OCI-M2 (cell line): ENCODE results near the gene FIGN.

Experiments used
- DNase-seq: peaks from one replicate; lab custom pipeline; 2025; ENCODE audit not compliant: unreplicated experiment; lab: John Stamatoyannopoulos, UW

Gene FIGN, protein sequence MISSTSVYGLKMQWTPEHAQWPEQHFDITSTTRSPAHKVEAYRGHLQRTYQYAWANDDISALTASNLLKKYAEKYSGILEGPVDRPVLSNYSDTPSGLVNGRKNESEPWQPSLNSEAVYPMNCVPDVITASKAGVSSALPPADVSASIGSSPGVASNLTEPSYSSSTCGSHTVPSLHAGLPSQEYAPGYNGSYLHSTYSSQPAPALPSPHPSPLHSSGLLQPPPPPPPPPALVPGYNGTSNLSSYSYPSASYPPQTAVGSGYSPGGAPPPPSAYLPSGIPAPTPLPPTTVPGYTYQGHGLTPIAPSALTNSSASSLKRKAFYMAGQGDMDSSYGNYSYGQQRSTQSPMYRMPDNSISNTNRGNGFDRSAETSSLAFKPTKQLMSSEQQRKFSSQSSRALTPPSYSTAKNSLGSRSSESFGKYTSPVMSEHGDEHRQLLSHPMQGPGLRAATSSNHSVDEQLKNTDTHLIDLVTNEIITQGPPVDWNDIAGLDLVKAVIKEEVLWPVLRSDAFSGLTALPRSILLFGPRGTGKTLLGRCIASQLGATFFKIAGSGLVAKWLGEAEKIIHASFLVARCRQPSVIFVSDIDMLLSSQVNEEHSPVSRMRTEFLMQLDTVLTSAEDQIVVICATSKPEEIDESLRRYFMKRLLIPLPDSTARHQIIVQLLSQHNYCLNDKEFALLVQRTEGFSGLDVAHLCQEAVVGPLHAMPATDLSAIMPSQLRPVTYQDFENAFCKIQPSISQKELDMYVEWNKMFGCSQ

DNA sequence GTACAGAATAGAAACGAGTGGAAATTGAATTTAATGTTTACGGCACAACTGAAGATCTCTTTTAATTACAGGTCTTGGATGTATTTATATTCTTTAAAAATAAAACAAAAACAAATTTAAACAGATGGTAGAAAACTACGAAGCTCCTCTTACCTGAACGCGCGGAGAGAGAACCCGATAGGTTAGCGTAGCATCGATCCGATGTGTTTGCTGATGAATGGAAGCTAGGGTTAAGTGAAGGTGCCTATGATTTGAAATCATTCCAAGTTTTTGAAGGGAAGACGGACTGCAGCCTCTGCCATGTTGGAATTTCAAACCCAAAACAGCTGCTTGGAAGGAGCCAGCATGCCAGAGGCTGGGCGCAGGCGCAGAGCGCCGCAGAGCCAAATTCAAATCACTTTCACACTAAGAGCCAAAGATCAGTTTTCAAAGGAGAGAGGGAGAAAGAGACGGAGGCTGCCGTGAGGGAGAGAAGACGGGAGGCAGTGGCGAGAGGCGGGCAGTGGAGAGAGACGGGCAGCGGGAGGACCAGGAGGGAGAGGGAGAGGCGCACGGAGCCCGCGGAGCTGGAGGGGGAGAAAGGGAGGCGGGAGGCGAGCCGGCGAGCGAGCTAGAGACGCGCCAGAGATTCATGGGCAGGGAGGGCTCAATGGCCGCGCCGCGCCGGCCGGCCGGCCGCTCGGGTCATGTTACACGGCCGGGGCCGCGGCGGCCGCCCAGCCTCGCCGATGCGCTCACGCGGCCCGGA lies at the start of gene FIGN:
FIGN (minus strand) TSS at position 324 of the 748 bp plus-strand sequence. CDS start 1,081 bp downstream, outside the sequence.
- DNase-seq = no peak

DNA sequence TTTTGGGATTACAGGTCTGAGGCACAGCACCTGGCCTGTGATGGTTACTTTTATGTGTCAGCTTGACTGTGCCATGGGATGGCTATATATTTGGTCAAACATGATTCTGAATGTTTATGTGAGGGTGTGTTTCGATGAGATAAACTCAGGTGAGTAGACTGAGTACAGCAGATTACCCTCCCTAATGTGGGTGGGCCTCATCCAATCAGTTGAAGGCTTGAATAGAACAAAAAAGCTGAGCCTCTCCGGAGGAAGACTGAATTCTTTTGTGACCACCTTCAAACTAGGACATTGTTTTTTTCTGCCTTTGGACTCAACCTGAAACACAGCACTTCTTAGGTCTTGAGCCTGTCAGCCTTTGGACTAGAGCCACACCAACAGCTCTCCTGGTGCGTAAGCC lies 49.4 kb upstream of the FIGN start:
- no peak for DNase-seq

DNA sequence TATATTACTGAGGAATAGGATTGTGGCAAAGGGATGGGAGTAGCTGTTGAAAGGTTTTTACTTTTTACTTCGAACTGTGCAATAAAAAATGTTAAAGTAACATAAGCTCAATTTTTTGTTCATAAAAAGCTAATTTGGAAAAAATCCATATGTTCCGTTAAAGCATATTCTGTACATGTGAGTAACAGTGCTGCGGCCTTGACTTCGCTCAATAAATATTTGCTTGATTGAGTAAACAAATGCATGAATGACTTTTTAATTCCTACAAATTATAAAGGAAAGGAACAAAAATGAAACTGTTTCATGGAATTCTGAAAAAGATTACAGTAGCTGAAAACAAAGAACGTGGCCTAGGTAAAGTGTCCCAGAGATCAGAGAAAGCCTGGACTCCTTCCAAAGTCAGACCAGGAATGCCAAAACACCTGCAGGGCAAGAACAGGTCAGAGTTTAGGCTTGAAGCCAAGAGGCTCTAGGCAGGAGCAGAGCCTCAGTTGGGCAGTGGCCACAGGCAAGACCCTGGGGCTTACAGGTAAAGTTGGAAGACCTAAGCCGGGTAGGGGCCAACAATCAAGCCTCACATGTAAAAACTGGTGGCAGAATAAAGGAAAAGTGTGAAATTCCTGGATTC lies 44.3 kb upstream of the FIGN start:
- DNase-seq = no peak

DNA sequence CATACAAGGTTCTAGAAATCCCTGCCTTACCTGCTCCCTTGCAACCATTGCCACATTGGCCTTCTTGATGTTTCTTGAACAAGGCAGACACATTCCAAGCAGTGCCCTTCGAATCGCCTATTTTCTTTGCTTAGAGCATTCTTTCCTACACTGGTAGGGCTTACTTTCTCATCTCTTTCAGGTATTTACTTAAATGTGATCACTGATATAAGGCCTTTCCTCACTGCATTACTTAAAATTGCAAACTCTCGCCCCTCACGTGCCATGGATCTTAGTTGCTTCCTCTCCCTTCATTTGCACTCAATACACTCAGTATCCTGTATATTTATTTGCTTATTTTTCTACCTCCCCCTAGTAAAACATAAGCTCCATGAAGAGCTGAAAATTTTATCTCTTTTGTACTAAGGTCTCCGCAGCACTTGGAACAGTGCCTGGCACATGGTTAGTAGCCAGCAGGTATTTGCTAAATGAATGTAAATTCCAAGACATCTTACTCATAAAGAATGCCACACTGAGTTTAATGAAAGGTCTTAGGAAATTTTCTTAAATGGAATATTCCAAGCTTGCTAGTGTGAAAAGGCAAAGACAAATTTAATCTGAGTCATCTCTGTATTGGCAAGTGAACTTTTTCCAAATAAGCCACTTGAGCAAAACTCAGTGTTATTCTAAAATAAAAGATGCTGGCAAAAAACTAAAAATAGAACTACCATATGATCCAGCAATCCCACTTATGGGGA lies 42.4 kb upstream of the FIGN start:
- no peak for DNase-seq

DNA sequence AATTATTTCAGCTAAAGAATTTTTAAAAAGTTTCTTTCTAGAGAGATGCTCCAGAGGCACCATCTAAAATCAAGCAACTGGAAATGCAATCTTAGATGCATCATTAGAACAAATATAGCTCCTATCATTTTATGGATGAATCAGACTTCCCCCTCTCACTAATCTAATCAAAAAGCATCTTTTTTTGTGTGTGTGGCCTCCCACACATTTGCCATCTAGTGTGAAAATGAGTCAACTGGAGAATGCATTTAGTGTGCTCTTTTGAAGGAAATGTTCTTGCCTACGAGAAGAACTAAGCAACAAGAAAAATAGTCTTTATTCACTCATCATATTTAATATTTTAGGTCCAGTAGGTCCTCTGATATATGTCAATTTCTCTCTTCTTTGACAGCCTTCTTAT lies 39.5 kb upstream of the FIGN start:
- DNase-seq = no peak

DNA sequence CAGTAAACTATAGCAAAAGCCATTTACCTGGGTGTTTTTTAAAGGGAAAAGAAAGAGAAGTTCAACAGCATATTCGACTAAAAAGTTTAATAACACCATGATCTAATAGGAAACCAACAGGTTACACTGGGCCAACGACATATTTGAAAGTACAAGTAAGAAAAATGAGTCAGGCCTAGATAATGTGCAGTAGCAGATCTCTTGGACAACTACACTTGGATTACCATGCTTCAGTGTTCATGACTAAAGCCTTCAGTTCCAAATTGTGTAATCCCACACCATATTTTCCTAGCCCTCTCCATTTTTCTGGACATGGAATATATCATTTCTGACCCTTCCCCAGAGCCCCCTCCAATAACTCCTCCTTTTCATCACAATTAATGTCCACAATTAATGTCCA lies 39.1 kb upstream of the FIGN start:
- no peak for DNase-seq

DNA sequence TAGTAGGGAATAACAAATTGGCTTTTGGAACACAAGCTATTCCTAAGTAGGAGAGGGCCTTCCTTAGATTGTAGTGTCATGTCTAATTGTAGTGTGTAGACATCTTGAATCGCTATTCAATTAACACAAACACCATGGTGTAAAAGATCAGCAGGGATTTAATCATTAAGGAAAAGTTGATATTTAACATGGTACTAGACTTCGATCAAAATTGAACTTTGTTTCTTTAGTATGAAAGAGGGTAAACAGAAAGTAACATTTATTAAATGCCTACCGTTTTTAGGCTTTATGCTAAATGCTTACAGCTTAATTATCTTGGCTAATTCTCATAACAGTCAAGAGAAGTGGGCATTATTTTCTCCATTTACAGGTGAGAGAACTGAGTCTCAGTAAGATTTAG lies 37.5 kb upstream of the FIGN start:
- DNase-seq = no peak

DNA sequence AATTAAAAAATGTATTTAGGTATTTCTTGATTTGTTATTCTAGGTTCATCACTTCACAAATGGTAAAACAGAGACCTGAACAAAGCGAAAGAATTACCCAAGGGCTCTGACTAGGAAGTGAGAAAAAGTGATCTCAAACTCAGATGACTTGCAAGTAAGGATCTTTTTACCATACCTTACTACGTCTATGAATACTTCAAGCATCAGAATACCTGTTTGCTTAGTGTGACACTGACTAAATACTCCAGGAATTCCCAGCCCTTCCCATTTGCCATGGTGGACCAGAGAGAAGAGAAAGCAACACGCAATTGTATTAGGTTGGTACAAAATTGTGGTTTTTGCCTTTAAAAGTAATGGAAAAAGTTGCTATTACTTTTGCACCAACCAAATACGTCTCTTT lies 35.8 kb upstream of the FIGN start:
- no peak for DNase-seq

DNA sequence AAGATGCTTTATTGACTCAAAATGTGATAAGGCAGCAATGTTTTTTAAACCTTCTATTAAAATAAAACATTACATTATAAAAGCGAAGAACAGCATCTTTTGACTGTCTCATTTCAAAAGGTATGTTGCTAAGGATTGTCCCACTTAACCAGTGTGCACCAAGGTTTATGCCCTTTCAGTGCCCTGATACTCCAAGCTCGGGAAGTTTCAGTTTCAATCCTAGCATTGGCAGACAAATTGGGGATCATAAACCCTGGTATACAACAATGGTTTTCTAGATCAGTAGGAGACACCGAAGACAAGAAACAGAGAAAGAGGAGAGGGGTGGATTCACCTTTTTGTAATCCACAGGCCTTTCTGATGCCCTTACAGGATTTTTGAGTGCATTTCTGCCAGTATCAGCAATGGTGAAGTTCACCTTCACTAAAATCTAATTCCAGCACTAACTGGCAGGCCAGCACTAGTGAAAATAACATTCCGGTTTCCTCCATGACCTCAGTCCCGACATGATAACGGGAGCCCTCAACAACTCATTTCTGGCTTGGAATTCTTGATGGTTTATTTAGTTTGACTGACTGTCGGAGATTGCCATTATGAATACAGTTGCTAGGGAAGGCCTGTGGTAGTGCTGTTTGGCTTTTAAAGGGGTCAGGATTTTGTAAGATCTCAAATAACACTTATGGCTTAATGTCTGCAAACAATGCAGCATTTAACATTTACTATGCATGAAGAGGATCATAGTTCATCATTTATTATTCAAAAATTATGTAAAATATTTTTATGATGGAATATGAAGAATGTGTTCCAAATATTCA lies 33.3 kb upstream of the FIGN start:
- no peak for DNase-seq

DNA sequence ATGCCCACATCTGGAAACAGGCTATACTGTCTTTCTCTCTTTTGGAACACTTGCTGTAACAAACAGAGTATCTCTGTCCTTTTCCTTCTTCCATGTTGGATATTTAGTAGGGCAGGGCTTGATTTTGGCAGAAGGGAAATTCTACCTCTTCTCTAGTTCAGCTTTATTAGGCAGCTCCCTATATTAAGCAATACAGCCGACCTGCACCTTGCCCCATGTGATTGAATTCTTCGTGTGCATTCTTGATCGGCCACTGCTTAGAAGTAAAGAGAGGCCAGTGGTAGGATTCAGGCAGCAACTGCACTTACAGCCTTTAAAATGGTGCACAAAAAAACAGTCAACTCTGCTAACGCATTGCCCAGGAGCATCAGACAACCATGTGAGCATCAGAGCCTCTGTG lies 31.3 kb upstream of the FIGN start:
- no peak for DNase-seq

DNA sequence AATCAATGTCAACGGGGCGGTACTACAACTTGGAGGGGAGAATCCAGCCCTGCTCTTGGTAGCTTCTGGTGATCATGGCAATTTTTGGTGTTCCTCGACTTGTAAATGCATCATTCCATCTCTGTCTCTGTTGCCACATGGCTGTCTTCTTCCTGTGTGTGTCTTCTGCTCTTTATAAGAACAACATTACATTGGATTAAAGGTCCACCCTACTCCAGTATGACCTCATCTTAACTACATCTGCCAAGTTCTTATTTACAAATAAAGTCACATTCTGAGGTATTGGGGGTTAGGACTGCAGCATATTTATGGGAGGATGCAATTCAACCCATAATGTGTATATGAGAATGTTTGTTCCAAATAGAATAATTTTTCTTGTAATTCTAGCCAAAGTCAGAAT lies 28.8 kb upstream of the FIGN start:
- DNase-seq = no peak

DNA sequence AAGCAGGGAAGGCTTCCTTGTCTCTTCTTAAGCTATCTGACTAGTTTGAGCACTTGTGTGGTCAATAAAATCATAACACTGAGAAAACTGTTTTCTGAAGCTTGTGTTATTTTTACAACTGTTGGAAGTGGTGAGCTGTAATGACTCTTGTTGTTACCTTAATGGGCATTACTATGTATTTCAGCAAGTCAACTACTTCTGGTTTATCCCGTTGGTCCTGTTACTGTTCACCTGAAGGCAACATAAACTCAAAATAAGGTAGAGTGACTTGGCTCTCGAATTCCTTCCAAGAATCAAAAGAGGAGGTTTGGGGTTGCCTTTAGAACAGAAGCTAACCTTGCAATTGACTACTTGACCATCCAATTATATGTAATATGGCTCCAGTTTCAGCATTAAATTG lies 23.2 kb upstream of the FIGN start:
- DNase-seq = no peak

DNA sequence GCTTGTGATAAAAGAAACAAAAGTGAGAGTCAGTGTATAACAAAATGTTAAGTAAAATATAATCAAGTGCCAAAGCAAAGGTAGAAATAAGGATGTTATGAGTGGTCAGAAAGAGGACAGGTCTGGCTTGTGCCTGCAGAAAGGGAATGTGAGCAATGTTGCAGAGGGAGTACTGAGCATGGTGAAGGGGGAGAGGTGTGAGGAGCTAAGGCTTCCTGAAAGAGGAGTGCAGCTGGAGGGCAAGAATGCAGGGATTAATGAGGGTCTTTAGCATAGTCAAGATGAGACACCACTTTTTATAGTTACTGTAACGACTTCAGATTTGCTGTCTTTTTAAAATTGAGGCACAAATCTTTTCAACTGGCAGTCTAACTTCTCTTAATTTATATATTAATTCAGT lies 22.0 kb upstream of the FIGN start:
- no peak for DNase-seq

DNA sequence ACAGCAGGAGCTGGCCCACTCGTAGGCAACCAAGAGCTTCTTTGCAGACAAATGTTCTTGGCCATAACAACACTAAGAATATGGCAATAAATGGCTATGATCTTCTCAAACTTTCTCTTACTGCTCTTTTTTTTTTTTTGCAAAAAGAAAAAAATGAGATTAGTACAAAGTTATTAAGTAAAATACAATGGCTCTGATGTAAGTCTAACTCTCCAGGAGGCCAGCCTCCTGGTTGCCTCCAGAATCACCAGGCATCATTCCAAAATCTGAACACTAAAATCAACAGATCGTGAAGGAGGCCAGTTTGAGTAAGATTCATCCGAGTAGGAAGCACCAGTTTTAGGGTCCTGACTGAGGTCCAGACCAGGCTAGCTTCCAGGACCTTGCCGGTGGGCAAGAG lies 20.8 kb upstream of the FIGN start:
- DNase-seq = no peak

DNA sequence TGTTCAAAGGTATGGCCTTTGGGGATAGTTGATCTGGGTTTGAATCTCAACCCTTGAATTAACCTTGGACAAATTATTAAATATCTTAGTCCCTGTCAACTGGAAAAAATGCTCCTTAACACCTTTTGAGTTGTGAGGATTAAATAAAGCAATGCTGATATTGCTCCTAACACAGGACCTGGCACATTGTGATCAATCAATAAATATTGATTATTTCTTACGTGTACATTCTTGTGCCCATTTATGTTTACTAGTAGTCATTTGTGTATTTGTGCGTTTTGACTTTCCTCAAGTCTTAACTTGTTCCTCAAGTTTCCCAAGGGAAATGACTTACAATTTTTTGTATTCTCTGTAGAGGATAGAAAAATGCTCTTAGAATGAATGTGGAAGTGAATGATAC lies 19.6 kb upstream of the FIGN start:
- no peak for DNase-seq

DNA sequence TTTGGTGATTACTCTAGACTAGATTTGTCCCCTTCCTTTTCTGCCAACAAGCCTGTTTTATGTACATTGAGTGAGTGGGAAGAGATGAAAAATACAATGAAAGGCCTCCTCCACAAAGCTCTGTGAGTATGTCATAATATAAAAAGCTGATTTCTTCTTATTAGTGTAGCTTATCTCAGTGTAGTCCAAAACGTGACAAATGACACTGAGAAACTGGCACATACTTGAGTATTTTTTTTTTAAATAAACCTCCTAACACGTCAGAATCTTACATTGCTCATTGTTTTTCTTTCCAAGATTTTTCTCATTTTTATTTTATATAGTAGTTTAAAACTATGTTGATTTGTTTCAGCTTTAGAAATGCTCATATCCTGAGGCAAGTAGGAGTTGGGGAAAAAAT lies 17.9 kb upstream of the FIGN start:
- no peak for DNase-seq

DNA sequence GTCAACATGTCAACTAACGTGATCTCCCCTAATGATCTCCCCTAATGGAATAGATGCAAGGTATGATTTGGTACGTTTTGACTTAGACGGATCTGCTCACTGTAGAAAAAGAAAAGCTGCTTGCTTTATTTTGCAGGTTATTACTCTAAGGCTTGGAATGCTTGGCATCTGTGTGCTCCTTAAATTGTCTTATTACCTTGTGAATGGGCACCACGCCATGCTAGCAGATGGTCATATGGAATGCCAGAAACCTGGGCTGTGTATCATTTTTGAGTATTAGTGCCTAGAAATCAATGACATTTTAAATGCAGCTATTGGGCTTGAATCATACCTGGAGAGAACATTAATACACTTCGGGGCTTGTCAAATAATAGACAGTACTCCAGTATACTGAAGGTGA lies 16.5 kb upstream of the FIGN start:
- DNase-seq = no peak

DNA sequence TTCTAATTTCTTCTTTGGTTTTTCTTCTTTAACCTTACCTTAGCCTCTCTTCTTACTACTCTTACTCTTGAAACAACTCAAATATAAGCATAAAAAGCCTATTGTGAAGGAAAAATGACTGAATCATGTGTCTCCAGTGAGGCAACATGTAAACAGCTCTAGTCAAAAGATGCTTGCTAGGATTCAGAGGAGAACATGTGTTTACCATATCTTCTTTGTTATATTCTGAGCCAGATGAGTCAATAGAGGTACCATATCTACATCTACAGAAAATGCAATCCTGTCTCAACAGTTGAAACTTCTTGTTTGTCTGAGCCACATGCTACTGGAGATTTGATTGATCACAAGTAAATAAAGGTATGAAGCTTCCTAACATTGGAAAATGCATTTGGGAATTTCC lies 15.9 kb upstream of the FIGN start:
- no peak for DNase-seq

DNA sequence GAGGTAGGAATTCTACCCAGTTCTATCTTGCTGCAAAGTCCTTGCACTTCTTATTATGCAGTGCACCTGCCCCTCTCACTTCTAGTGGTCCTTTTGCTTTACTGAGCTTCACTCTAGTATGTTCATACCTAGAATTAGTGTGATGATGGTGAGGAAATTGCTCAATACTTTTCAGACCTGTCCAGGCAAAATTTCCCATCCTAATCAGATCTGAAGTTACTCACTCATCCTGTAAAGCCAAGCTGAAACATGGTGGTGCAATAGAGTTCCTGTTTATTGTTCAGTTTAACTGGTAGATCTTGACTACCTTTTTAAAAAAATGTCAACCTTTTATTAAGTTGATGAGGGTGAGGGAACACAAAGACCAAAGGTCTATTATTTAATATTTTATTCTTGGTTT lies 12.6 kb upstream of the FIGN start:
- DNase-seq = no peak

DNA sequence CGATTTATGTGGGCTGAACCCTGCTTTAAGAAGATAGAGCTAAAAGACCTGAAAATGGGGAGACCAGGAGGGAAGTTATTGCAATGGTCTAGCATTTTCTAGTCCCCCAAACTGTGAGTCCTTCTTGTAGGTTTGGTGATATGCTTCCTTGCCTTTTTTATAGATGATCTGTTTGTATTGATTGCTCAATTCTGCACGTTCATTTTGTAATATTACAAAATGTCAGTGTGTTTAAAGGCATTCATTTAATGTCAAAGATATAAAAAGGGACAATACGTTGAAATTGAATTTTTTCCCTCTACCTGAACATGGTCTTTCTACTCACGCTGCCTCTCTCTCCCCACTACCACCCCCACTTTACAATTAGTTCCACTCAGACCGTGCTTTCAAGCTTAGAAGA lies 5.6 kb upstream of the FIGN start:
- DNase-seq = no peak
